ENCODE results near the gene PLPPR2.
"Not testable (repeated sequence)": the region's sequence is repeated elsewhere in the genome, so short reads cannot be mapped to it uniquely, and the experiment has no call there.

The PLPPR2 gene

DNA sequence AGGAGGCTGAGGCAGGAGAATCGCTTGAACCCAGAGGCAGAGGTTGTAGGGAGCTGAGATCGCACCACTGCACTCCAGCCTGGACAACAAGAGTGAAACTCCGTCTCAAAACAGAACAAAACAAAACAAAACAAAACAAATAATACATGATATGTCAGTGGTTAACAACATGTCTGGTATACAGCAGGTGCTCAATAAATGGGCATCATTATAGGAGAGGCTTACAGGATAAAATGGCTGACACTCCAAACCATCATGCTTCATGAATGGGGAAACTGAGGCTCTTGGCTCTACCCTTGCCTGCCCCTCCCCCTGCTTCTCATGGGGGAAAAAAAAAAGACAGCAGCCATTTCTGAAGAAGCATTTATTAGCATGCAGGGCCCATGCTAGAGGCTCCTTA lies 12.8 kb upstream of the PLPPR2 start:
- no peak for DNase-seq

DNA sequence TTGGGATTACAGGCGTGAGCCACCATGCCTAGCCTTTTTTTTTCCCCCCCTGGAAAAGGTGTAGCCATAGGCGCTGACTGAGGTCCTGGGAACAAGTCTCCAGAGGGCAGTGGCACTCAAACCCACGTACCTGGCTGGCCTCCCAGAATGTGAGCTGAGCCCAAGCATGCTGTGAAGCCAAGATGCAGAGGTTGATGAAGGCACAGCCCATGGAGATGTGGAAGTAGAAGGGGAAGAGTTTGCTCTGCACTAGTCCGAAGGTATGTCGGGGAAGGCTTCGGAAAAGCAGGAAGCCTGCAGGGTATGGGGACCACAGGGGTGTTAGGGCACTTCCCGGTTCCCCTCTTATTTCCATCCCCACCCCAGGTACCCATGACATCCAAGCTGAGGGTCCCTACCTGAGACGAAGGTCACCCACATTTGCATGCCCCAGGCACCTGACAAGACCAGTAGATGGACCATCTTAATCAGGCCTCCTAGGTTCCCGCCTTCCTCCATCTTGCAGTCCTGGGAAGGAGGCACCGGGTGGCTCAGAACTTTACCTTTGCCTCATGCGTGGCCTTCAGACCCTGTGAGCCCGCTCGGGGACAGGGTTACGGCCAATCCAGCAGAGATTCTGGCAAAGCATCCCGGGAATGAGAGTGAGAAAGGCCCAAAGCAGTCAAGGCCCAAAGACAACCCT lies 10.0 kb upstream of the PLPPR2 start:
- DNase-seq: no peak

GRCh38 chr19:11346104-11346940 lies 8.9 kb upstream of the PLPPR2 start, which contains the start of the genes CCDC159 and TMEM205:
CCDC159 (plus strand) TSS chr19:11346519; CDS start chr19:11346607, 88 bp downstream.
TMEM205 (minus strand) TSS chr19:11346268; CDS start chr19:11345619, 649 bp downstream.
- DNase-seq: peak; percentile 76 to 97

GRCh38 chr19:11347546-11348039 lies 7.6 kb upstream of the PLPPR2 start:
- no peak for DNase-seq

- DNase-seq: no peak
Observed at GRCh38 chr19:11349171-11349570, 6.1 kb upstream of the PLPPR2 start.

DNA sequence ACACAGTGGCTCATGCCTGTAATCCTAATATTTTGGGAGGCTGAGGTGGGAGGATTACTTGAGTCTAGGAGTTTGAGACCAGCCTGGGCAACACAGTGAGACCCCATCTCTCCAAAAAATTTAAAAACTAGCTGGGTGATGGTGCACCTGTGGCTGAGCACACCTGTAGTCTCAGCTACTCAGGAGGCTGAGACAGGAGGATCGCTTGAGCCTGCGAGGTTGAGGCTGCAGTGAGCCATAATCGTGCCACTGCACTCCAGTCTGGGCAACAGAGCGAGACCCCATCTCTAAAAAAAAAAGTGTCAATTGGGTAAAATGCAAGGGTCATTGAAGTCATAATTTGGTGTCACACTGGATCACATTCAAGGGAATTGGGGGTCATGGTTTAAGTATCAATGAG lies 1.1 kb upstream of the PLPPR2 start:
- DNase-seq: not testable (repeated sequence)

GRCh38 chr19:11356074-11356397 lies 804 bp downstream of the PLPPR2 start:
- no peak for DNase-seq

DNA sequence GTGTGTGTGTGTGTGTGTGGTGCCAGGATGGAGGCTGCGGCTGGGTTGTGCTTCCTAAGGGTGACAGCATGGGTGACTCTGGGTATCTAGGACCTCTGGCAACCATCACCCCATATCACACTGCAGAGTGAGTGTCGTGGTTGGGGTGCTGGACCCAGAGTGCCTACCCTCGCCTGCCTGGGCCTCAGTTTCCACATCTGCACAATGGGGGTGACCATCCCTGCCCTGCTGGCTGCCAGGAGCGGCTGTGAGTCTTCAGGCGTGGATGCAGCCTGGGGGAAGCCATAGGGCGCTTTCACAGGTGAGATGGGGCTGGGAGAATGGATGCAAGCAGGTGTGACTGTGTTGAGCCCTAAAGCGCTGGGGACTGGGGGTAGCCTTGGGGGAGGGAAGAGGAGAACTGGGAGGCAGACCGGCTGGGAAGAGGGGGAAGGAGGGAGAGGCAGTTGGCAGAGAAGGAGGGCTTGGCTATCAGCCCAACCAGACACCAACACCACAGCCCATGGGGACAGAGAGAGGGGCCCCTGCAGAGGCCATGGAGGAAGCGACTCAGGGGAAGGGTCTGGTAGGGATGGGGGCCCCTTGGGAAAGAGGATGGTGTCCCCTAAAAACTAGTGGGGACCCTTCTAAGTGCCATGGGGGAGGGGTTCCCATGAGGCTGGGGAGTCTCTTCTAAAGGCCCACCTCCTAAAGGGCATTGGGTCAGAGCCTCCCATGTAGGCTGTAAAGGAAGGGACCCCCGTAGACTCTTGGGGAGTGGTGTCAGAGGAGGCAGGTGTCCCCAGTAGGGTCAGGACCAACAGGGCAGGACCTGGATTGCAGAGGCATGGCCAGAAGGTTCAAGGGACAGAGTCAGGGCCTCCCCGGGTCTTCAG lies 1.7 kb downstream of the PLPPR2 start:
- DNase-seq: no peak

DNA sequence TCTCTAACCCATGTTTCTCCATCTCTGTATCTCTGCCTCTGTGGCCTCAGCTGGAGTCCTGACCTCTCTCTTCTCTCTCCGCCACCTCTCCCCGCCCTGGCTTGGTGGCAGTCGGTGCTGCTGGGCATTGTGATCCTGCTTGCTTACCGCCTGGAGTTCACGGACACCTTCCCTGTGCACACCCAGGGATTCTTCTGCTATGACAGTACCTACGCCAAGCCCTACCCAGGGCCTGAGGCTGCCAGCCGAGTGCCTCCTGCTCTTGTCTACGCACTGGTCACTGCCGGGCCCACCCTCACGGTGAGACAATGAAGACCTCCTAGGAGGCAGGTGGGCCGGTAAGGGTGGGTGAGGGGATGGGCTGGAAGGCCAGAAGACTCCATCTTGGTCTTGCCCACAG lies 4.2 kb downstream of the PLPPR2 start:
- DNase-seq: no peak

GRCh38 chr19:11361037-11361770 lies 6.0 kb downstream of the PLPPR2 start:
- DNase-seq: no peak

GRCh38 chr19:11361771-11362731 lies 6.8 kb downstream of the PLPPR2 start:
- DNase-seq: no peak

- DNase-seq: no peak
Observed at GRCh38 chr19:11363881-11364280, 8.6 kb downstream of the PLPPR2 start.

- no peak for DNase-seq
Observed at GRCh38 chr19:11364296-11364904, 9.2 kb downstream of the PLPPR2 start.

DNA sequence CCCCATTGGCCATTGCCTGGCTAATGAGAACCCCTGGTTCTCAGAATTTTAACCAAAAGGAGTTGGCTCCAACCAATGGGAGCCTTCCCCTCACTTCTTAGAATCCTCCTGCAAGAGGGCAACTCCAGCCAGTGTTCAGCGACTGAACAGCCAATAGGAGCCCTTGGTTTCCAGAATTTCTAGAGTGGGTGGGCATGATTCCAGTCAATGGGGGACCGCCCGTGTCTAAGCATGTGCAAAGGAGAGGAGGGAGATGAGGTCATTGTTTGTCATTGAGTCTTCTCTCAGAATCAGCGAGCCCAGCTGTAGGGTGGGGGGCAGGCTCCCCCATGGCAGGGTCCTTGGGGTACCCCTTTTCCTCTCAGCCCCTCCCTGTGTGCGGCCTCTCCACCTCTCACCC lies 9.7 kb downstream of the PLPPR2 start:
- no peak for DNase-seq

- DNase-seq: no peak
Observed at GRCh38 chr19:11365557-11366117, 10.4 kb downstream of the PLPPR2 start.

GRCh38 chr19:11367528-11367927 lies 12.3 kb downstream of the PLPPR2 start:
- DNase-seq: no peak

GRCh38 chr19:11370744-11371143 lies 15.5 kb downstream of the PLPPR2 start:
- no peak for DNase-seq

DNA sequence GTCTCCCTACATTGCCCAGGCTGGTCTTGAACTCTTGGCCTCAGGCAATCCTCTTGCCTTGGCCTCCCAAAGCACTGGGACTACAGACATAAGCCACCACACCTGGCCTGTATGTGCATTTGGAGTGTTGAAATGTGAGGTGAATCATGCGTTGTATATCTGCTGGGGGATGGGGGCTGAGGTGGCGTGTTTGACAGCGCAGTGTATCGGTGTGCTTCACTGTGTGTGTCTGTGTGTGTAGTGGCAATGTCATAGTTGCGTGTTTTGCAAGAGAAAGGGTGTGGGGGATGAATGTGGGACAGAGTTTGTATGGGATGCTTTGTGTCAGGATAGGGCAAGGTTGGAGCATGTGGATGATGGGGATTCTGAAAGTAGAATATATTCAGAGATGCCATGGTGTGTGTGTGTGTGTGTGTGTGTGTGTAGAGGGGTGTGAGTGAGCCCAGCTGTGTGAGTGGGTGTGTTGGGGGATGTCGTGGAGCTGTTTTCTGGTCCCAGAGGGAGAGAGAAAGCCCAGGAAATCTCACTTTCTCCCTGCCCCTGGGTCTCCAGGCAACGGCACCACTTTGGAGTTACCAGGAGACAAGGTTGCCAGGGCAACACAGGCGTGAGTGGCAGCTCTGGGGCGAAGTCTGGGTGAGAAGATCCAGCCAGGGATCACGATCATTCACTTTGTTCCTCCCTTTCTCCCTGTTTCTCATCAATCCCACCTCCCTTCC lies 18.1 kb downstream of the PLPPR2 start:
- DNase-seq: no peak

DNA sequence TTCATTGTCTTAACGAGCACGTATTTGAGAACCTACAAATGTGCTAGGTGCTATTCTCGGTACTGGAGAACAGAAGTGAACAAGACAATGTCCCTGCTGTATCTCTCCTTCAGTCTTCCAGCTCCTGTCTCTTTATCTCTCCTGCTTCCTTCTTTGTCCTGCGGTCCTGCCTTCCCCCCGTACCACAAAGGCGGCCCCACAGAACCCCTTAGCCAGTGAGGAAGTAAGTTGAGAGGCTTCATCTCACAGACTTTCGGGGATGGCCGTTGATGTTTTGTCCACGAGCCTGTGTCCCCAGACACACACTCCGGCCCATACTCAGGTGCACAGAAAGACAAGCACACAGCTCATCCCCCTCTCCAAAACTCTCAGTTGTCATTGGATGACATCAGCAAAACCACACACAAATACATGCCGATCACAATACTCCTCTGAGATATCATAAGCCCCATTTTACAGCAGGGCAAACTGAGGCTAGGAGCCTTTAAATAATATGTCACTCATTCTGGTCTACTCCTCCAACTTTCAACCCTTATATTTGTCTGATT lies 18.7 kb downstream of the PLPPR2 start:
- peak in 1 of 2 donors; percentile 35 for DNase-seq

Measured in bone marrow (tissue), 2 donors.